ENCODE data around the gene TNKS1BP1.

GRCh38 chr11:57307666-57308270 lies 17.0 kb downstream of the TNKS1BP1 start:
- TF ChIP-seq POLR2A (IDR thresholded peaks at IDR 0.05; ENCODE audit: low read length) = no peak
- TF ChIP-seq GATA1 (IDR thresholded peaks at IDR 0.05; ENCODE audit: low read depth, low read length) = no peak
